NCI-H526 (cell line): ENCODE data around the gene PDHX.
"Not testable (repeated sequence)": the region's sequence is repeated elsewhere in the genome, so short reads cannot be mapped to it uniquely, and the experiment has no call there.

Source experiments
- DNase-seq, 2 experiments: peaks; one replicate each; lab custom pipeline; 2025; lab: John Stamatoyannopoulos, UW

The PDHX gene

DNA sequence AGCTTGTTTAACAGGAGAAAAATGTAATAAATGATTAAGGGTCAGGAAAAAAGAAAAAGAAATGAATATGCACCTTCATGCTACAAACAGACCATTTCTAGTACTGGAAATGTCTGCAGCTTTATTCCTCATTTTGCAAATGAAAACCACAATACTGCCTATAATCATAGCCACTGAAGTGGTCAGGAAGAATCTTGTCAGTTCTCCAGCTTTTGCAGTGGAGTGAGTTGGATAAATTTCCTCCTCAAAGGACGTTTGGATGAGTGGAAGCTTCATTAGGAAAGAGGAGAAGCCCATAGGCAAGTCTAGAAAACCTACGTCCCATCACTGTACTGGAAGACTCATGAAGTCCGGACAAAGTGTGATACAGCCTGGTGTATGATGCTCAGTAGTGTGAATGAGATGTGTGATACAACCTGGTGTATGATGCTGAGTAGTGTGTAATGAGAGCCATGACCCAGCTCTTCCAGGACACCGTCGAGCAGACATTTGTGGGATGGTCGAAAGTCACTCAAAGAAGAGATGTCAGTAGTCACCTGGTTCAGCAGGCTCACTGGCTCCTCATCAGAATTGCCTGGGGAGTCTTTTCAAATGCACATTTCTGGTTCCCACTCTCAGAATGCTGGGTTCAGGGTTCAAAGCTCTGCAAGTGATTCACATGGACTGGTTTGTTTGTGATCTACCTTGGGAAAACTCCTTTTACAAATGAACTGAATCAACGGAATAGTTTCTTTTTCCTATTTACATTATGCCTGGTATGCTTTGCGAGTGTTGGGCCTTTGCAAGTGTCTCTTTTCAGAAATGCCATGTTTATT is 101.3 kb downstream of the PDHX start:
- DNase-seq: no peak

DNA sequence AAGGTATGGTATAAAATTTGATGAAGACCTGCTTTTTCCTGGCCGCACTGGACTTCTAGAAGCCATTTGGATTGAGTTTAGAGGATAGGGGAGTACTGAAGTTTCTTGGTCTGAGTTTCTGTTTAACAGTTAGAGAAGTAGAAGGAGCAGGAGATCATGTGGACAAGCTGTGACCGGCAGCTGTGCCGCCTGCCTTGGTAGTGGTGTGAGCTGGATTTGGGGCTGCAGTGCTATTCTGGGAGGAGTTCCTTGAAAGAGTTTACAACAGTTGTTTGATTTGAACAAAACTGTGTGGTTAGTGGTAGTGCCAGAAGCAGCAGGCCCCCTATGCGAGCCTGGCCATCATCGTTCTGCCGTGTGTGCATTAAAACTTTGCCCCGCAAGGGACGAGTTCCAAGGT is 105.2 kb downstream of the PDHX start:
- no peak for DNase-seq

DNA sequence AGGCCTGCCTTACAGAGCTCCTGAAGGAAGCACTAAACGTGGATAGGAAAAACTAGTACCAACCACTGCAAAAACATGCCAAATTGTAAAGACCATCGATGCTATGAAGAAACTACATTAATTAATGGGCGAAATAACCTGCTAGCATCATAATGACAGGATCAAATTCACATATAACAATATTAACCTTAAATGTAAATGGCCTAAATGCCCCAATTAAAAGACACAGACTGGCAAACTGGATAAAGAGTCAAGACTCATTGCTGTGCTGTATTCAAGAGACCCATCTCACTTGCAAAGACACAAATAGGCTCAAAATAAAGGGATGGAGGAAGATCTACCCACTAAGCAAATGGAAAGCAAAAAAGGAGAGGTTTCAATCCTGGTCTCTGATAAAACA is 107.5 kb downstream of the PDHX start:
- not testable (repeated sequence) for DNase-seq

DNA sequence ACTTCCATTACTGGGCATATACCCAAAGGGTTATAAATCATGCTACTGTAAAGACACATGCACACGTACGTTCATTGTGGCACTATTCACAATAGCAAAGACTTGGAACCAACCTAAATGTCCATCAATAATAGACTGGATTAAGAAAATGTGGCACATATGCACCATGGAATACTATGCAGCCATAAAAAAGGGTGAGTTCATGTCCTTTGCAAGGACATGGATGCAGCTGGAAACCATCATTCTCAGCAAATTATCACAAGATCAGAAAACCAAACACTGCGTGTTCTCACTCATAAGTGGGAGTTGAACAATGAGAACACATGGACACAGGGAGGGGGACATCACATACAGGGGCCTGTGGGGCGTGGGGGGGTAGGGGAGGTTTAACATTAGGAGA is 111.6 kb downstream of the PDHX start:
- not testable (repeated sequence) for DNase-seq

DNA sequence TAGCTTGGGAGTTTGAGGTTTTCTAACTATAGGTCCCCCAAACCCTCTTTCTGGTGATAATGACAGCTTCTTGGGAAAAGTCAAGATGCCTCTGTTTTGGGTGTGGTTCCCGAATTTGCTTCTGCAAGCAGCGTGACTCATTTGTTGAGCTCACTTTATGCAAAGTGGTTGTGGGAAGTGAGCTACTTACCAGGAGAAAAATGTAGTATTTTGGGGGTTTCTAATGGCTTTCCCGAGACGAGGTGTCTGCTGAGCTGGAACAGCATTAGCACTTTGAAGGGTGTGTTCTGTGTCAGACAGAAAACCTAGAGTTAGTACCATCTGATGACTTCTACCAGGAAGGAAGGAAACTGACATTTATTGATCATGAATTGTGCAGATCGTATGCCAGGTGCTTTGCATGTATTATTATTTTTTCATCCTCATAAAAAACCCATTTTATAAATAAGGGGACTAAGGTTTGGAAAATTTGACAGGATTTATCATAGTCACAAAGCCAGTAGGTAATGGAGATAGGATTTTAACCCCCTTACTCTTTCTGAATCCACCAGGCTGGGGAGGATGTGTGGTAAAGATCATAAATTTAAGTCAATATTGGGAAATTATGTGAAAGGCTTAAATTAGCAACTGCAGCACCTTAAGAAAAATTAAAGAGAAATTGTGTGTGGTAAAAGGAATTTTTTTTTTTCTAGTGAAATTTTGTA is 113.7 kb downstream of the PDHX start:
- peak; percentile 7 to 28 for DNase-seq

DNA sequence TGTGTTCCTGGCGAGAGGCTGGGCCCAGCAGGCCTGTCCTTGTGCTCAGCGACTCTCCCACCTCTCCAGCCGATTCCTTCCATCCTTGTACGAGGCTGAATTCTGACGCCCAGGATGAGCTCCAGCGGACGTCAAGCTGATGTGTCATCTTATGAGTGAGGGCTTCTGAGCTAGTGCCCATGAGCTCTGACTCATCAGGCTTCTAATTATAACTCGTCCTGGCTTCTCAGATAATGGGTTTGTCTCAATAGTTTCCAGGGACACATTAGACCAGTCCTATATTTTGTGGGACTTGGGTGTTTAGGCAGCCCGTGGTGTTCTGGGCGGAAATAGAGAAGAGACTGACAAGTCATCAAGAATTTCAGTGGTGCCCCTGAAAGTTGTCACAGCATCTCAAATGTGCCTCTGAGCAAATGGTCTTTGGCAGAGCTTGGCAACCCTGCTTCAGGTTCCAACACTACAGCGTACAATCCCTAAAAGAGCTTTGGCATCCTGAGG is 114.3 kb downstream of the PDHX start:
- DNase-seq: no peak

DNA sequence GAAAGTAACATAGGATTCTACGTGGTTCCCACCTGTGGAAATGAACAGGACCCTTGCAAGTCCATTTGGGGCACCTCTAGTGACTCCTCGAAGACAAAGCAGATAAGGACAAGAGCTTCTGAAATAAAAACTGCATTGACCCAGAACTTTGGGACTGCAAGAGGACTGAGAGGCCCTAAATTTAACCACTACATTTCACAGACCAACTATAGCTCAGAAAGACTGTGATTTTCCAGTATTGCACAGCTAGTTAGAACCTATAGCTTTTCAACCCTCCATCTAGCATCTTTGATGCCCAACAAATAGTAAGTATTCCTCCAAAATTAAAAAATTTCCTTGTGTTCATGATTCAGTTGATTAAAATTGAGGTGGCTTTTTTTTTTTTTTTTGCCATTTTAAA is 114.9 kb downstream of the PDHX start:
- DNase-seq: no peak

DNA sequence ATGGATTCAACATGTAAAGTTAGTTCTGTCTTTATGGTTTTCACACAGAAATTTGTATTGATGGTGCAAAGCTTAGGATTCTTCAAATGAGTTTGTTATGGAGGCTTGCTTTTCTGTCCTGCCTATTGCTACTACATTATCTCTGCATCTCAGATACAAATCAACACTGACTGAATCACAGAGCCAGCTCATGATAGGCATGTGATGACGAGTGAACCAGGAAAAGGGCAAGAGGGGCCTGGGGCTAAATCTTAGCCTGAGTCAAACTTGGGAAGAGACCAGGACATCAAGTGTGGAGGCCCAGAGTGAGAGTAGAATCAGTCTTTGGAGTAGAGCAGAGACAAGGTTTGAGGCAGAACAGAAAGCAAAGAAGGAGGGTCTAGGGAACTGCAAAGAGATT is 115.4 kb downstream of the PDHX start:
- no peak for DNase-seq

DNA sequence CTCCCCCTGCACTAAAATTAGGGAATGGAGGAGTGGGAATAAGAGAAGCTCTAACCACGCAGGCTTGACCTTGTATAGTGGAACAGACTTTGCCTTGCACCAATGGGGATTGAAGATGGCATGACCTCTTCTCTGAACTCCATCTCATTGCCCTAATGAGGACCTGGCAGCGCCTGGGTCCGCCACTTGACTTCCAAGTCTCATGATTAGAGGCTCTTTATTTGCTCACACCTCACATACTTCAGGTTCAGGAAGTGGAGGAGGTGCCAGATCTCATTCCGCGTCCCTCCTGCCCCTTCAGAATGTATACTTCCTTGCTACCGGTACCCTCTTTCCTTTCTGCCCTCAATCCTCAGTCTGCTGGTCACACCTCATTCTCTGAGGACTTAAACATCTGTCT is 116.6 kb downstream of the PDHX start:
- DNase-seq: no peak

DNA sequence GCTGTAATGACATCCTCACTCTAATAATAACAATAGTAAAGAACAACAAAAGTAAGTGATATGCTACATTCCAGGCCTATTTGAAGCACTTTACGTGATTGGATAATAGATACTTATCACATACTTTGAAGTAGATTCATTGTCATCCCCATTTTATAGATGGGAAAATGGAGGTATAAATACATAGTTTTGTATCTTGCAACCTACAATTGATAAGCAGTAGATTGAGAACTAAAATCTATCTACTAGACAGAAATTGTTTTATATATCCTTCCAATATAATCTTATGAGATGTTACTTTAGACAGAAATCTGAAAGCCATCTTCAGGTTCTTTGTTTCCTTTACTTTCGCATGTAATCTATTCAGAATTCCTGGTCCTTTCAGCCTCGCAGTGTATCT is 118.0 kb downstream of the PDHX start:
- DNase-seq: no peak

DNA sequence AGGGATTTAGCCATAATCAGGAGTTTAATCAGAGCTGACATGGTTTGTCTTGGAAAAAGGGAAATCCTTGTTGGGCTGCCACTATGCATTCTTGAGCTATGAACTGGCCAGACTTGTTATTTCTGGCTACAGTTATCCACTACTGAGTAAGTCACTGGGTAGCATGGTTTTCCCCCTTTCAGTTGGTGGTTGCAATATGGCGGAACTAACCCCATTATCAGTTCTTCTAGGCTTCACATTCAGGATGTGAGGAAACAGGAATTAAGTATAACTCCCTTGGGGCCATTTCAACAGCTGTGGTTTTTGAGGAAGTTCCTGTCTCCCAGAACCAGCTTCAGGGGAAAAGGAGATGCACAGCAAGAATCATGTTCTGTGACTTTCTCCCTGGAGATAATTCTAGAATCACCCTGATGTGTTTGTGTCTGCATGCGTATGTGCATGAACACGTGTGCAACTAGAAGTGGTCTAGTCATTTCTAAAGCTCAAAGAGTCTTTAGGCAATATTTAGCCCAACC is 119.5 kb downstream of the PDHX start:
- no peak for DNase-seq

DNA sequence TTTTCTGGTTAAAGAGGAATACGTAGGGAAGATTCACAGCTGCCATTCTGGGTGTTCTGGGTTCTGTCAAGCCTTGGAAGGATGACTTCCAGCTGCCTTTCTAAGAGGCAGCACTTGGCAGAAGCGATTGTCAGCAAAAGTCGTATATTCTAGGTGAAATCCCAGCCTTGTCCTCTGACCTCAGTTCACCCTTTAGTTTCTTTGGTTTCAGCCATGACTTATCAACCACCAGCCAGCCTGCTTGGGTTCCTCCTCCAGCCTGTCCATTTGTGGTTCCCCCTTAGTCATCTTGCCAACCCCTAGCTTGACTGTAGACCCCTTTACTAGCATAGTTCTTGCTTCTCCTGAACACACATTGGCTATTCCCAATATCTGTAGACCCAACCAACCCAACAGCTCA is 120.2 kb downstream of the PDHX start:
- DNase-seq: no peak

DNA sequence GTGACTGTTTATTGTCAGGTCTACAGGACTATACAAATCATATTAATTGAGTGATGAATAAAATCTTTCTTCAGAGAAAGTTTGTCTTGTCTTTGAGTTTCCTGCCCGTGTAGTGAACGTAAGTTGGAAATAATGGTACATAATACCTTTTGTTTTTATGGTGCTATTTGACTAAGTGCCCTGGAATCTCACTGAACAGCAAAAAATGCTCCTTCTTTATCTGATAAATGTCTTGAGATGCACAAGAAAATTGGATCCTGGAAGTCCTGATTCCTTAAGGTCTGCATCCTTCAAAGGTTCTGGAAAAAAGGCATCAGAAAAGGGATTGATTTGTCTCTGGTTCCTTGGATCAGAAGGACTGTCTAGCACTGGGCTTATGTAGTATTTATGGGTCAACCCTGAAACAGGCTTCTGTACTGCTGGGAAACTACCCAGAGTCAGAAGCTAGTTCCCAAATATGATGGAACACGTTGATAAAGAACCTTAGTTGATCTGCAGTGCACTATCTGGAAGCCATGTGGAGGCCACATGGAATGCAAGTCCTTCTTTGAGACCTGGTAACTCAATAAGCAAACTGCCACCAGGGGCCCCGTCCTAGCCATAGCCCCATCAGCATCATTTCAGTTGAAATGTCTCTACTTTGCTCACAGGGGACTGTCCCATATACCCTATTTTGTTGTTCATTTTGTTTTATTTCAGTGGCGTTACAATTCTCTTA is 122.0 kb downstream of the PDHX start:
- no peak for DNase-seq

DNA sequence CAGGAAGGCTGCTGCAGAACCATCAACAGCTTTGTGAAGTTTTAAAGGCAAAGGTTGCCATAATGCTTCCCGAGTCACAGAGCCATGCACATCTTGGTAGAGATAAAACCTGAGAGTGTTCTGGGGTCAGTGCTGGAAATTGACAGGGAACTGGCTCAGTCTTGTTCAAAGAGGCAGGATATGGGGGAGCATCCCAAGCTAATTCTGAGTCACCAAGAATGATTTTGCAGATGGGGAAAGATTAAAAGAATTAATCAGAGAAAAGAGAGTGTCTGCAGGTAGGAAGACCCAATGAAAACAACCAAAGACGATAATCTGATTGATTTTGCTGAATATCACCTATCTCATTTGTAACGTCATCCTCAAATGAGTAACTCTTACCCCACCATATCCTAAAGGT is 122.7 kb downstream of the PDHX start:
- DNase-seq: no peak

DNA sequence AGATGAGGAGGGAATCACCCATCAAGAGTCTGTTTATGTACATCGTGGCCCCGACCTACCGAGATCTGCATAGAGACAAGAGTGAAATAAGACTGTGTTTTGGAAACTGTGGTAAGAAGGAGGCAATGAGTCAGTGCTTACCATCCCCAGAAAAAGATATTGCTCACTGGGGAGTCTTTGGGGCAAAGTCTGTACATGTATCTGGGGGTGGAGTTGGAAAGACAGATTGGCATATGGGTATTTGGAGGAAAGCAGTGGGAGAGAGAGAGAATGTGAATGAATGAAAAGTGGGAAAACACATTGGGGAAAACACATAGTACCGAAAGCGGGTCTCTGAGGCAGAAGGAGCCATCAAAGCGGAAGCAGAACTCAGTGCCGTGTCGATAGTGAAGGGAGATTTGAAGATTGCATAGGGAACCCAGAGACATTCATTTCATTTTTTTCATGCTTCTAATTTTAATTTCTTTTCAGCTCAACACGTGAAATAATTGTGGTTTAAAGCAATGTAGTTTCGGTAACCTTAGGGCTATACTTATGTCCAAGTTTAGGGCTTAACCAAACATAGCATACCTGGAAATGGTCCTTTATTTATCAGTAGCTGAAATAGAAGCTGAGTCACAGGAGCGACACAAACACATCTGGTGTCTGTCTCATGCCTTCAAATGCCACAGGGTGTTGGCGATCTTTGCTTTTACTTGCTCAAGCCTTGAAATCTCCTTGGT is 124.0 kb downstream of the PDHX start:
- no peak for DNase-seq

DNA sequence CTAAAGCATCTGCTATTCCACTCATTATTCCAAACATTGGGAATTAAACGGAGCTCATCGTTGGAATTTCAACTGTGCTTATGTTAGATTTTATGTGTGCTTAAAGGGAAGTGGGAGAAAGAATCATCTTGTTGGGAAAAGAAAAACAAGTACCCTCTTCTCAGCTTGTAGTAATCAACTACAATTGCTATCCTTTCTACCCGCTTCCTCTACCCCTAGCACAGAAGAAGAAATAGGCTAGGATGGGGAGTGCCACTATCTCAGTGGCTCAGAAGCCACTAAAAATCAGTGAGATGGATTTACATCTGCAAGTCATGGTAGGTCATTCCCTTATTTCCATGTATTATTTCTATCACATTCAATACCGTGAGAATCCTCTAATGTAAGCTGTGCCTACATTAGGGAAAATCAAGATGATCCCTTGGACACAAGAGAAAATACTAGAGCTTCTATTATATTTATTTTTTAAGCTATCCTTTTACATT is 124.7 kb downstream of the PDHX start:
- no peak for DNase-seq

DNA sequence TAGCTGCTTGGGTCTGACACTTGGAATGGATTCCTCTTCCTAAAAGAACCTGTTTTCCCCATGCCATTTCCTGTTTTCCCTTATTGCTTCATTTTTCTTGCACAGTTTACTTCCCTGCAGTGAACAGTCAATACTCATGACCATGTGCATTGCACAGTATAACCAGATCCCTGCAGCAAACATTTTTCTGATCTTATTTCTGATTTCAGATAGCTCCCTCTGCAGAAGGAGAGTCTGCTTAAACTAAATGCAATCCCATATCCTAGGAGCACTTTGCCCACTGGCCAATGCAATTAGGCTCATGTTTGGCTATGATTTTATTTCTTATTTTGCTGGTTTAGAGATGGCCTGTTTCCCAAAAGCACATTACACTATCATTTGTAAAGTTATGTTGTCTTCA is 125.8 kb downstream of the PDHX start:
- DNase-seq: no peak

DNA sequence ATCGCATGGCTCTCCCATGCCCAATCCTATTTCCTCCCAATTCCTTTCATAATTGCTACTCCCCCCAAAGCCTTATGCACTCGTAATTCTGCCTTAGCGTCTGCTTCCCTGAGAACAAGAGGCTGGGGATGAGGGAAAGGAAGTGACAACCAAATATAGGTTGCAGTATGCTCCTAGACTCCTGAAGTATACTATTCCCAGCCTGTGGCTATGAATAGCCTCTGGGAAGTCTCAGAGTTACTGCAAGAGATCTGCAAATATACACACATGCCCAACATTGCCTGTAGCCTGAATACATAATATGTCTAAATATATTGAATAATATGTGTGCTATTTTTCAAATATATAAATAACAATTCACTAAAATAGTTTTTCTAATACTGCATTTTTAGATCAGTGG is 126.5 kb downstream of the PDHX start:
- DNase-seq: no peak

DNA sequence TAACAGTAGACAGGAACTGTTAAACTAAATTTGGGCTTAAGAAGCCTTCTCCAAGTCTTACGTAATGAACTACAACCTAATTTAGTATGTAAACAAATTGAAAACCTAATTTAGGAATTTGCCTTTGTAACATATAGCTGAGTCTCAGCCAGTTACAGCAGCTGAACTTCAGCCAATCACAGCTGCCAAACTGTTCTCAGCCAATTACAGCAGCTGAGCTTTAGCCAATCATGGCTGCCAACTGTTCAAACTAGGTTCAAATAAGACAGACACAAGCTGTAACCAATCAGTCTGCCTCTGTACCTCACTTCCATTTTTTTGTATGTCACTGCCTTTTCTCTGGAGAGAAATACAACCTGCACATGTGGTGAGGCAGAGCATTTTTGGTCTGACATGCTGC is 127.5 kb downstream of the PDHX start:
- no peak for DNase-seq

DNA sequence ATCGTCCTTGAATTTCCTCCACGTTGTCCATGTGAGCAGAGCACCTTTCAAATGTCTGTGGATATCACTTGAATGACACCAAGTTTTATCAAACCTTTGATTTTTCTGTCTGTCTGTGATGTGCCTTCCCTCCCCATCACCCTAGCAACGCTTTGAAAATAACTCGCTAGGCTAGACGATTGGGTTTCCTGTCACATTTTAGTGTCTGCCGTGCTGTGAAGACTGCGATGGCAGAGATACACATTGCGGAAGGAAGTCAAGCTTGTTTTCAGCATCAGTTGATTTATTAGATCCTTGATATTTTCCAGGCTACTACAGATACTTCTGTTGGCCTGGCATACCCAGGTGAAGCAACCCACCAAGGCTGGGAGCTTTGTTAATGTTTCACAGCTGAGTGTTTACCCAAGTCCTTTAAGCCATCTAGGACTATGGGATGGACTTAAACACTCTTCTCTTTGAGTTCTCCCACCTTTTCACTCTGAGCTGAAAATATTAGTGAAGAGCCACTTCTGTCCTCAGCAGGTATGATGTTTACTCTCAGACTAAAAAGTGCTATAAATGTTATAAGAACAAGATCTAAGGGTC is 128.9 kb downstream of the PDHX start:
- DNase-seq: no peak
